ENCODE results near the gene TUFT1.

Gene TUFT1

DNA sequence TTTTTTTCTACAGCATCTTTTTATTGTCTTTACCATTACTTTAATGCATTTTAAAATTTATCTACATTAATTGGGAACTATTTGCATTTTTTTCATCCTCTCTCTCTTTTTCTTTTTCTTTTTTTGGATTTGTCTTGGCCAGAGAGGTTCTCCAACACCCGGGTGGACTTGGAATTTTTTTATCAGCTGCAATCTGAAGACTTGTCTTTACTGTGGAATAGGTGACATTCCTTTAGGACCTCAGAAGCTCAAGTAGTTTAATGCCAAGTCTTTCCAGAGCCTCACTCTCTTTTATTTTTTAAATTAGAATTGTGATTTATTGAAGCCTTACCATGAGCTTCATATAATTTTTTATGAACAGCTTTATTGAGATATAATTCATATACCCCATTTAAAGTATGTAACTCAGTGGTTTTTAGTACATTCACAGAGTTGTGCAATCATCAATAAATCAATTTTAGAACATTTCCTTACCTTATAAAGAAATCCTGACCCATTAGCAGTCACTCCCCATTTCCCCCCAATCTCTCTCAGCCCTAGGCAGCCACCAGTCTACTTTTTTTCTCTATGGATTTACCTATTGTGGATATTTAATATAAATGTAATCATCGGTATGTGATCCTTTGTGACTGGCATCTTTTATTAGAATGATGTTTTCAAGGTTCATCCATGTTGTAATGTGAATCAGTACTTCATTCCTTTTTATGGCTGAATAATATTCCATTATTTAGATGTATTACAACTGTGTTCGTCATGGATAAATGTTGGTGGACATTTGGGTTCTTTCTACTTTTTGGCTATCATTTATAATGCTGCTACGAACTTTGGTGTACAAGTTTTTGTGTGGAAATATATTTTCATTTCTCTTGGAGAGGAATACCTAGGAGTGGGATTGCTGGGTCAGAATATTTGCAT is 6.2 kb downstream of the TUFT1 start:
- TF ChIP-seq POLR2AphosphoS5 (IDR thresholded peaks at IDR 0.05; ENCODE audit: low read depth, low read length) (no peak), SIN3A (IDR thresholded peaks at IDR 0.05; ENCODE audit: borderline replicate concordance, insufficient read depth, low read length) (no peak), FOXP2 (optimal IDR thresholded peaks at IDR 0.05; ENCODE audit: borderline replicate concordance, extremely low read depth, extremely low read length, insufficient read depth) (no peak), TAF1 (IDR thresholded peaks at IDR 0.05; ENCODE audit: borderline replicate concordance, insufficient read depth, low read length) (no peak)
- TF ChIP-seq, protein P1, sequence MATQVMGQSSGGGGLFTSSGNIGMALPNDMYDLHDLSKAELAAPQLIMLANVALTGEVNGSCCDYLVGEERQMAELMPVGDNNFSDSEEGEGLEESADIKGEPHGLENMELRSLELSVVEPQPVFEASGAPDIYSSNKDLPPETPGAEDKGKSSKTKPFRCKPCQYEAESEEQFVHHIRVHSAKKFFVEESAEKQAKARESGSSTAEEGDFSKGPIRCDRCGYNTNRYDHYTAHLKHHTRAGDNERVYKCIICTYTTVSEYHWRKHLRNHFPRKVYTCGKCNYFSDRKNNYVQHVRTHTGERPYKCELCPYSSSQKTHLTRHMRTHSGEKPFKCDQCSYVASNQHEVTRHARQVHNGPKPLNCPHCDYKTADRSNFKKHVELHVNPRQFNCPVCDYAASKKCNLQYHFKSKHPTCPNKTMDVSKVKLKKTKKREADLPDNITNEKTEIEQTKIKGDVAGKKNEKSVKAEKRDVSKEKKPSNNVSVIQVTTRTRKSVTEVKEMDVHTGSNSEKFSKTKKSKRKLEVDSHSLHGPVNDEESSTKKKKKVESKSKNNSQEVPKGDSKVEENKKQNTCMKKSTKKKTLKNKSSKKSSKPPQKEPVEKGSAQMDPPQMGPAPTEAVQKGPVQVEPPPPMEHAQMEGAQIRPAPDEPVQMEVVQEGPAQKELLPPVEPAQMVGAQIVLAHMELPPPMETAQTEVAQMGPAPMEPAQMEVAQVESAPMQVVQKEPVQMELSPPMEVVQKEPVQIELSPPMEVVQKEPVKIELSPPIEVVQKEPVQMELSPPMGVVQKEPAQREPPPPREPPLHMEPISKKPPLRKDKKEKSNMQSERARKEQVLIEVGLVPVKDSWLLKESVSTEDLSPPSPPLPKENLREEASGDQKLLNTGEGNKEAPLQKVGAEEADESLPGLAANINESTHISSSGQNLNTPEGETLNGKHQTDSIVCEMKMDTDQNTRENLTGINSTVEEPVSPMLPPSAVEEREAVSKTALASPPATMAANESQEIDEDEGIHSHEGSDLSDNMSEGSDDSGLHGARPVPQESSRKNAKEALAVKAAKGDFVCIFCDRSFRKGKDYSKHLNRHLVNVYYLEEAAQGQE (IDR thresholded peaks at IDR 0.05; ENCODE audit: insufficient read depth in 1 of 2, low read depth in 2 of 2, low read length in 2 of 2): no peak

DNA sequence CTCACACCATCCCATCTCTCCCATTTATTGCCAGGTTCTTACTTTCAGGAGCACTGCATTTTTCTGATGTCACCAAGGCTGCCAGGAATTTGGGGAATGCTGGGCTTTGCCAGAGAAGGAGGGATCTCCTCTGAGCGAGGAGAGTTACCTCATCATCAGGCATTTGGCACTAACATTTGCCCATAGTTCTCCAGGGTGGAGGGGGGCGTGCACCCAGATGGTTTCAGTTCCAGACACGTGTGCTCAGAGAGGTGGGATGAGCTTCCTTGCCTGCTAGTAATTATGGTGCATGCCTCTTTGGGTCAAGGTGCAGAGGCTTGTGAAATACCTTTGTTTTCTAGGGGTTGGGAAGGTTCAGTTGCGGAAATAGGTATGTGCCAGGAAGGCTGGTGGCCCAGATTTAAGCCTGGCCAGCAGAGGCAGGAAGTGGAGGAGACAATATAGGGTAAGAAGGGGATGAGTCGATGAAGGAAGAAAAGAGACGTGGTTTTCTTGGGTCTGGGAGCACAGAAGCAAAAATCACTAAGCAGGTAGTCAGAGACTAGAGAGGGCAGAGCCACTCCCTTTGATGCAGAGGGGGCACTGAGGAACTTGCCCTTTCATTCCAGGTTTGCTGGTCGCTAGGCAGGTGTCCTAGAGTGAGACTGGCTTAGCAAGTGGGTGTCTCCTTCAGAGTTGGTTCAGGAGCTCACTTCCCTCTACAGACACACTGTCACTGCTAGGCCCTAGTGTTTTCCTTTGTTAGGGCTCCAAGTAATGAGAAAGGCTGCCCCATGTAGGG is 7.2 kb downstream of the TUFT1 start:
- TF ChIP-seq FOXP2 (optimal IDR thresholded peaks at IDR 0.05; ENCODE audit: borderline replicate concordance, extremely low read depth, extremely low read length, insufficient read depth): no peak
- TF ChIP-seq SIN3A (IDR thresholded peaks at IDR 0.05; ENCODE audit: borderline replicate concordance, insufficient read depth, low read length): no peak
- TF ChIP-seq, protein P1 (IDR thresholded peaks at IDR 0.05; ENCODE audit: insufficient read depth in 1 of 2, low read depth in 2 of 2, low read length in 2 of 2): no peak
- TF ChIP-seq POLR2AphosphoS5 (IDR thresholded peaks at IDR 0.05; ENCODE audit: low read depth, low read length): no peak
- TF ChIP-seq TAF1 (IDR thresholded peaks at IDR 0.05; ENCODE audit: borderline replicate concordance, insufficient read depth, low read length): no peak

DNA sequence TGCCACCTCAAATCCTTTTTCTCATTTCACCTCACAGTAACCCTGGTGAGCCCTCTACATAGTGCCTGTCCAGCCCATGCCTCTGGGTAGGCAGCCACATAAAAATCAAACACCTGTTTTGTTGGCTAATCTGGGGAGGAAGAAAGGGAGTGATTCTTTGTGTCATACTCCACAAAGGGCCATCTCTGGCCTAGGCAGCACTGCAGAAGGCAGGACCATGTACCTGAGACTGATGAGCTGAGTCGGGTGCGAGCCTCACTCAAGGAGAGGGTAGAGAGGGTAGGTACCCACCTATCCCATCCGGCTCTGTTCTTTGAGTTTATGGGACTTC is 7.8 kb downstream of the TUFT1 start:
- TF ChIP-seq SIN3A (IDR thresholded peaks at IDR 0.05; ENCODE audit: borderline replicate concordance, insufficient read depth, low read length): no peak
- TF ChIP-seq, protein P1 (IDR thresholded peaks at IDR 0.05; ENCODE audit: insufficient read depth in 1 of 2, low read depth in 2 of 2, low read length in 2 of 2): no peak
- TF ChIP-seq TAF1 (IDR thresholded peaks at IDR 0.05; ENCODE audit: borderline replicate concordance, insufficient read depth, low read length): no peak
- TF ChIP-seq POLR2AphosphoS5 (IDR thresholded peaks at IDR 0.05; ENCODE audit: low read depth, low read length): no peak
- TF ChIP-seq FOXP2 (optimal IDR thresholded peaks at IDR 0.05; ENCODE audit: borderline replicate concordance, extremely low read depth, extremely low read length, insufficient read depth): no peak

DNA sequence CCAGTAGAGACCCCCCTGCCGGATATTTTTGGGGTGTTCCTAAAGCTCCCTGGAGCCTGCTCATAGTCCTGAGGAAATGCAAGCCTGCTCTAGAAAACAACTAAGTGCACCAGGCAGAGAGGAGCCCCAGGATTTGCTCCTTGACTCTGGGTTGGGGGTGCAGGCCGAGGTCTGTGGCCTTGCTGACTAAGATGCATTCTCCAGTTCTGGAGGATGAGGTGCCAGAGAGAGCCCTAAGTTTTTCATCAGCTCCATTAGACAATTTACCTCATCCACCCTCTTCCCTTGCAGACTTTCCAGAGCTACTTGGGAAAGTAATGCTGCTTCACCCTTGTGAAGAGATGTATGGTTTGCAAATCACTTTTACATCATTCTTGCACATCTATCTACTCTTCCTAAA is 9.1 kb downstream of the TUFT1 start:
- TF ChIP-seq POLR2AphosphoS5 (IDR thresholded peaks at IDR 0.05; ENCODE audit: low read depth, low read length): no peak
- TF ChIP-seq, protein P1 (IDR thresholded peaks at IDR 0.05; ENCODE audit: insufficient read depth in 1 of 2, low read depth in 2 of 2, low read length in 2 of 2): no peak
- TF ChIP-seq FOXP2 (optimal IDR thresholded peaks at IDR 0.05; ENCODE audit: borderline replicate concordance, extremely low read depth, extremely low read length, insufficient read depth): no peak
- no peak for TF ChIP-seq SIN3A (IDR thresholded peaks at IDR 0.05; ENCODE audit: borderline replicate concordance, insufficient read depth, low read length)
- TF ChIP-seq TAF1 (IDR thresholded peaks at IDR 0.05; ENCODE audit: borderline replicate concordance, insufficient read depth, low read length): no peak
